ENCODE results near the gene PTH2R. TPM values are rescaled to one million over a fixed set of nuclear protein-coding genes. Genes with fewer than 3 reads are reported as not detected.

The PTH2R gene
- polyA plus RNA-seq, 1 donor from 2014 or later = not detected

DNA sequence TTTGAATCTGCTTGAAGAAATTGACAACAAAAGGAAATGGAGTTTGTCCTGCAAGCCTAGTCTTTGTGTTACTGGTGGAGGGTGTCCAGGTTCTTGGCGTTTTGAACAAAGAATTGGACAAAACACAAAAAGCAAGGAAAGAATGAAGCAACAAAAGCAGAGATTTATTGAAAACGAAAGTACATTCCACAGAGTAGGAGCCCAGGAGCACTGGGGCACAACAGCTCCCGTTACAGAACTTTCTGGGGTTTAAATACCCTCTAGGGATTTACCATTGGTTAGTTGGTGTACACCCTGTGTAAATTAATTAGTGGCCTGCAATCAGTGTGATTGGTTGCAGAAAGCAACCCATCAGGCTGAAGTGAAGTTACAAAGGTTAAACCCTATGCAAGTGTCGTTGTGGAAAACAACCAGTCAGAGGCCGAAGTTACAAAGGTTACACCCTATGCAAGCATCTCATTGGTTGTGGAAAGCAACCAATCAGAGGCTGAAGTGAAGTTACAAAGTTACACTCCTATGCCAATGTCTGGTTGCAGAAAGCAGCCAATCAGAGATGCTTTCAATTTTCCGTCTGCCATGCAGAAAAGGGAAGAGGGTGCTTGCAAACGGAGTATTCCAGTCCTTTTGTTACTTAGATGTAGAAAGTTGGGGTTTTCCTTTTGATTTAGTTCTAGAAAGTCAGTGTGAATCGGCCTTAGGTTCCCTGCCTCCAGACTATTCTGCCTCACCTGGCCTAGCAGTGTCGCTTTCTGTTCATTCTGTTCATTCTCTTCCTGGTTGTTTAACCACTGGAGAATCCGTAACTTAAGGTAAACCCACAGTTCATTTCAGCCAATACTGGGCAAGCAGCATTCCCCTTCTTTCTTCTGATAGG lies 47.6 kb upstream of the PTH2R start:
- TF ChIP-seq, protein P1, sequence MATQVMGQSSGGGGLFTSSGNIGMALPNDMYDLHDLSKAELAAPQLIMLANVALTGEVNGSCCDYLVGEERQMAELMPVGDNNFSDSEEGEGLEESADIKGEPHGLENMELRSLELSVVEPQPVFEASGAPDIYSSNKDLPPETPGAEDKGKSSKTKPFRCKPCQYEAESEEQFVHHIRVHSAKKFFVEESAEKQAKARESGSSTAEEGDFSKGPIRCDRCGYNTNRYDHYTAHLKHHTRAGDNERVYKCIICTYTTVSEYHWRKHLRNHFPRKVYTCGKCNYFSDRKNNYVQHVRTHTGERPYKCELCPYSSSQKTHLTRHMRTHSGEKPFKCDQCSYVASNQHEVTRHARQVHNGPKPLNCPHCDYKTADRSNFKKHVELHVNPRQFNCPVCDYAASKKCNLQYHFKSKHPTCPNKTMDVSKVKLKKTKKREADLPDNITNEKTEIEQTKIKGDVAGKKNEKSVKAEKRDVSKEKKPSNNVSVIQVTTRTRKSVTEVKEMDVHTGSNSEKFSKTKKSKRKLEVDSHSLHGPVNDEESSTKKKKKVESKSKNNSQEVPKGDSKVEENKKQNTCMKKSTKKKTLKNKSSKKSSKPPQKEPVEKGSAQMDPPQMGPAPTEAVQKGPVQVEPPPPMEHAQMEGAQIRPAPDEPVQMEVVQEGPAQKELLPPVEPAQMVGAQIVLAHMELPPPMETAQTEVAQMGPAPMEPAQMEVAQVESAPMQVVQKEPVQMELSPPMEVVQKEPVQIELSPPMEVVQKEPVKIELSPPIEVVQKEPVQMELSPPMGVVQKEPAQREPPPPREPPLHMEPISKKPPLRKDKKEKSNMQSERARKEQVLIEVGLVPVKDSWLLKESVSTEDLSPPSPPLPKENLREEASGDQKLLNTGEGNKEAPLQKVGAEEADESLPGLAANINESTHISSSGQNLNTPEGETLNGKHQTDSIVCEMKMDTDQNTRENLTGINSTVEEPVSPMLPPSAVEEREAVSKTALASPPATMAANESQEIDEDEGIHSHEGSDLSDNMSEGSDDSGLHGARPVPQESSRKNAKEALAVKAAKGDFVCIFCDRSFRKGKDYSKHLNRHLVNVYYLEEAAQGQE (IDR thresholded peaks at IDR 0.05; ENCODE audit: borderline replicate concordance) = no peak
- TF ChIP-seq, protein P2, sequence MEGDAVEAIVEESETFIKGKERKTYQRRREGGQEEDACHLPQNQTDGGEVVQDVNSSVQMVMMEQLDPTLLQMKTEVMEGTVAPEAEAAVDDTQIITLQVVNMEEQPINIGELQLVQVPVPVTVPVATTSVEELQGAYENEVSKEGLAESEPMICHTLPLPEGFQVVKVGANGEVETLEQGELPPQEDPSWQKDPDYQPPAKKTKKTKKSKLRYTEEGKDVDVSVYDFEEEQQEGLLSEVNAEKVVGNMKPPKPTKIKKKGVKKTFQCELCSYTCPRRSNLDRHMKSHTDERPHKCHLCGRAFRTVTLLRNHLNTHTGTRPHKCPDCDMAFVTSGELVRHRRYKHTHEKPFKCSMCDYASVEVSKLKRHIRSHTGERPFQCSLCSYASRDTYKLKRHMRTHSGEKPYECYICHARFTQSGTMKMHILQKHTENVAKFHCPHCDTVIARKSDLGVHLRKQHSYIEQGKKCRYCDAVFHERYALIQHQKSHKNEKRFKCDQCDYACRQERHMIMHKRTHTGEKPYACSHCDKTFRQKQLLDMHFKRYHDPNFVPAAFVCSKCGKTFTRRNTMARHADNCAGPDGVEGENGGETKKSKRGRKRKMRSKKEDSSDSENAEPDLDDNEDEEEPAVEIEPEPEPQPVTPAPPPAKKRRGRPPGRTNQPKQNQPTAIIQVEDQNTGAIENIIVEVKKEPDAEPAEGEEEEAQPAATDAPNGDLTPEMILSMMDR (IDR thresholded peaks at IDR 0.05; ENCODE audit: poor library complexity, severe bottlenecking) = no peak
- TF ChIP-seq POLR2AphosphoS5 (IDR thresholded peaks at IDR 0.05) (no peak), SMC3 (conservative IDR thresholded peaks at IDR 0.05; ENCODE audit: poor library complexity) (no peak)
- Histone ChIP-seq H4K20me1 (ENCODE audit: insufficient read depth) (no peaks in the 10 kb centered on the region), H3K4me3 (ENCODE audit: low read length) (no peak overlapping the region), H3K4me2 (ENCODE audit: low read length) (no peak overlapping the region), H3K9me3 (ENCODE audit: low read length) (peaks cover under 1% of the 10 kb centered on the region), H3K36me3 (ENCODE audit: insufficient read depth, low read length) (peaks cover 12% of the 10 kb centered on the region), H3K9ac (ENCODE audit: low read length) (no peak overlapping the region), H3K79me2 (replicated peaks; ENCODE audit: insufficient read depth, low read length) (no peaks in the 10 kb centered on the region), H3K27ac (ENCODE audit: low read length) (no peak overlapping the region), H3F3A (ENCODE audit: insufficient read depth, low read length, poor library complexity, severe bottlenecking) (no peaks in the 10 kb centered on the region), H2AFZ (ENCODE audit: low read depth, low read length) (no peak overlapping the region), H3K9me2 (ENCODE audit: insufficient read depth, low read length) (no peaks in the 10 kb centered on the region), H3K27me3 (ENCODE audit: insufficient read depth, low read depth, low read length) (no peaks in the 10 kb centered on the region)

DNA sequence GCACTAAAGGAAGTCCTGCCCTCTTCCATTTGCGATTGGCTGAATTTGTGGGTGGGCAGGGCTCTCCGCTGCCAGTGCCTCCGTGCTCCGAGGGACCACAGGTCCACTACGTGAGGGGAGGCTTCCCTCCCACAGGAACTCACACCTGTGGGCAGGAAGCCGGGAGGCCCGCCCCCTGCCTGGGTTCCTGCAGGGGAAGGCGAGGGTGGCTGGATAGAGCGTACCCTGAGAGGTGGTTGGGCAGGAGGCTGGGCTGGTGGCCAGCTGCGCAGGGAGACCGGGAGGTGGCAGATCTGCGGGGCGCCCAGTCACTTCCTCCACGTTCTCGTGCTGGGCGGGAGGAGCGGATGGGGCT lies 47.0 kb upstream of the PTH2R start:
- Histone ChIP-seq H3K27ac (ENCODE audit: low read length) (no peak overlapping the region), H3K4me3 (ENCODE audit: low read length) (no peak overlapping the region), H3K79me2 (replicated peaks; ENCODE audit: insufficient read depth, low read length) (no peaks in the 10 kb centered on the region), H3F3A (ENCODE audit: insufficient read depth, low read length, poor library complexity, severe bottlenecking) (no peaks in the 10 kb centered on the region), H3K27me3 (ENCODE audit: insufficient read depth, low read depth, low read length) (no peaks in the 10 kb centered on the region), H3K9me2 (ENCODE audit: insufficient read depth, low read length) (no peaks in the 10 kb centered on the region), H3K4me2 (ENCODE audit: low read length) (no peak overlapping the region), H2AFZ (ENCODE audit: low read depth, low read length) (no peak overlapping the region), H4K20me1 (ENCODE audit: insufficient read depth) (no peaks in the 10 kb centered on the region), H3K36me3 (ENCODE audit: insufficient read depth, low read length) (peaks cover 8% of the 10 kb centered on the region), H3K9ac (ENCODE audit: low read length) (no peak overlapping the region), H3K9me3 (ENCODE audit: low read length) (peaks cover 6% of the 10 kb centered on the region)
- TF ChIP-seq, protein P1 (IDR thresholded peaks at IDR 0.05; ENCODE audit: borderline replicate concordance) = no peak
- TF ChIP-seq, protein P2 (IDR thresholded peaks at IDR 0.05; ENCODE audit: poor library complexity, severe bottlenecking) = no peak
- TF ChIP-seq POLR2AphosphoS5 (IDR thresholded peaks at IDR 0.05) (no peak), RAD21 (conservative IDR thresholded peaks at IDR 0.05) (no peak), EP300 (conservative IDR thresholded peaks at IDR 0.05; ENCODE audit: poor library complexity, severe bottlenecking) (no peak), EZH2 (IDR thresholded peaks at IDR 0.05; ENCODE audit: borderline replicate concordance, insufficient read depth, low read length, poor library complexity, severe bottlenecking) (no peak), SMC3 (conservative IDR thresholded peaks at IDR 0.05; ENCODE audit: poor library complexity) (no peak), TAF1 (IDR thresholded peaks at IDR 0.05; ENCODE audit: low read depth) (no peak), MXI1 (conservative IDR thresholded peaks at IDR 0.05; ENCODE audit: poor library complexity, severe bottlenecking) (no peak)

Measured in neural cell (in vitro differentiated cells).